ENCODE results near the gene SCNN1G. TPM values are rescaled to one million over a fixed set of nuclear protein-coding genes. Genes with fewer than 3 reads are reported as not detected.

Gene SCNN1G
- total and polyA plus RNA-seq, 9 donors = 0.02 to 2.6 (median 0.47) TPM; not detected in 4

- Histone ChIP-seq H3K4me3 (no peak overlapping the region), H3K9me3 (no peaks in the 10 kb centered on the region), H3K4me1 (ENCODE audit: insufficient read depth) (no peaks in the 10 kb centered on the region), H3K27me3 (no peaks in the 10 kb centered on the region), H3K27ac (no peak overlapping the region), H3K36me3 (no peaks in the 10 kb centered on the region)
- DNase-seq = no peak
- intact Hi-C loops (cut with DNase I) = no loop called here
- 40 to 46% (median 43%) methylated on average over 2 of the region's 2 CpGs for WGBS, 3 donors
- TF ChIP-seq POLR2A (IDR thresholded peaks at IDR 0.05) = no peak
- no peak for TF ChIP-seq EP300 (IDR thresholded peaks at IDR 0.05)
- no peak for TF ChIP-seq CTCF (IDR thresholded peaks at IDR 0.05)
Observed at GRCh38 chr16:23232806-23233205, 50.3 kb downstream of the SCNN1G start.

- no peak for DNase-seq
- intact Hi-C loops (cut with DNase I) = no loop called here
- H3K4me3 ChIP-seq = no peak overlapping the region
- no peaks in the 10 kb centered on the region for H3K9me3 ChIP-seq
- no peaks in the 10 kb centered on the region for H3K27me3 ChIP-seq
- no peaks in the 10 kb centered on the region for H3K36me3 ChIP-seq
- WGBS, 3 donors = 63 to 78% (median 76%) methylated on average over 4 of the region's 4 CpGs
- no peaks in the 10 kb centered on the region for H3K4me1 ChIP-seq (ENCODE audit: insufficient read depth)
- H3K27ac ChIP-seq = no peak overlapping the region
- no peak for TF ChIP-seq CTCF (IDR thresholded peaks at IDR 0.05)
- TF ChIP-seq POLR2A (IDR thresholded peaks at IDR 0.05) = no peak
- no peak for TF ChIP-seq EP300 (IDR thresholded peaks at IDR 0.05)
Observed at GRCh38 chr16:23235176-23235575, 52.6 kb downstream of the SCNN1G start.

- H3K4me3 ChIP-seq = no peak overlapping the region
Observed at GRCh38 chr16:23236983-23237382, 54.4 kb downstream of the SCNN1G start.

GRCh38 chr16:23240994-23241393 is 58.4 kb downstream of the SCNN1G start:
- intact Hi-C loops (cut with DNase I) = no loop called here
- no peaks in the 10 kb centered on the region for H3K36me3 ChIP-seq
- H3K27ac ChIP-seq = no peak overlapping the region
- WGBS, 3 donors = 65 to 77% (median 74%) methylated on average over 1 of the region's 1 CpG
- no peak for TF ChIP-seq CTCF (IDR thresholded peaks at IDR 0.05)
- TF ChIP-seq POLR2A (IDR thresholded peaks at IDR 0.05) = no peak
- TF ChIP-seq EP300 (IDR thresholded peaks at IDR 0.05) = no peak
- H3K27me3 ChIP-seq = no peaks in the 10 kb centered on the region
- no peak overlapping the region for H3K4me3 ChIP-seq
- H3K9me3 ChIP-seq = no peaks in the 10 kb centered on the region
- no peaks in the 10 kb centered on the region for H3K4me1 ChIP-seq (ENCODE audit: insufficient read depth)
- no peak for DNase-seq

More at GRCh38 chr16:23236983-23237382, 54.4 kb downstream of the SCNN1G start:
- intact Hi-C loops (cut with DNase I) = no loop called here
- no peak overlapping the region for H3K27ac ChIP-seq
- H3K36me3 ChIP-seq = no peaks in the 10 kb centered on the region
- no peaks in the 10 kb centered on the region for H3K27me3 ChIP-seq
- WGBS, 3 donors = 68 to 95% (median 75%) methylated on average over 1 of the region's 1 CpG
- DNase-seq = no peak
- H3K9me3 ChIP-seq = no peaks in the 10 kb centered on the region
- H3K4me1 ChIP-seq (ENCODE audit: insufficient read depth) = no peaks in the 10 kb centered on the region
- TF ChIP-seq CTCF (IDR thresholded peaks at IDR 0.05) (no peak), EP300 (IDR thresholded peaks at IDR 0.05) (no peak), POLR2A (IDR thresholded peaks at IDR 0.05) (no peak)

GRCh38 chr16:23244122-23244521 is 61.6 kb downstream of the SCNN1G start:
- no peaks in the 10 kb centered on the region for H3K4me1 ChIP-seq (ENCODE audit: insufficient read depth)
- no peak for DNase-seq
- TF ChIP-seq EP300 (IDR thresholded peaks at IDR 0.05) (no peak), POLR2A (IDR thresholded peaks at IDR 0.05) (no peak), CTCF (IDR thresholded peaks at IDR 0.05) (no peak)
- intact Hi-C loops (cut with DNase I) = no loop called here
- H3K9me3 ChIP-seq = no peaks in the 10 kb centered on the region
- H3K36me3 ChIP-seq = no peaks in the 10 kb centered on the region
- no peak overlapping the region for H3K27ac ChIP-seq
- no peaks in the 10 kb centered on the region for H3K27me3 ChIP-seq
- no peak overlapping the region for H3K4me3 ChIP-seq

Measured in ovary (tissue), 9 donors.